GM21526 (cell line): Measurements from ENCODE around the gene IER5L.
"Not testable (repeated sequence)": the region's sequence is repeated elsewhere in the genome, so short reads cannot be mapped to it uniquely, and the experiment has no call there.

Experiments
- ATAC-seq: cut with Tn5 transposase; IDR thresholded peaks from one replicate; pipeline ENCODE4 v1.9.1; 2021; ENCODE audit warnings: moderate library complexity; ENCODE audit not compliant: unreplicated experiment, low FRiP score

Gene IER5L

GRCh38 chr9:129141066-129142041 is 36.7 kb downstream of the IER5L start:
- no peak for ATAC-seq

GRCh38 chr9:129140397-129141065 is 37.5 kb downstream of the IER5L start:
- ATAC-seq: peak; percentile 7

GRCh38 chr9:129139993-129140396 is 38.1 kb downstream of the IER5L start:
- peak; percentile 48 for ATAC-seq

- ATAC-seq: peak; percentile 47
These were observed 38.6 kb downstream of the IER5L start for GRCh38 chr9:129139233-129139992.

- ATAC-seq: no peak
These were observed 39.4 kb downstream of the IER5L start for GRCh38 chr9:129138476-129139232.

- ATAC-seq: no peak
These were observed 40.0 kb downstream of the IER5L start for GRCh38 chr9:129138144-129138462.

GRCh38 chr9:129137292-129138143 is 40.5 kb downstream of the IER5L start:
- ATAC-seq: no peak

- ATAC-seq: no peak
These were observed 41.5 kb downstream of the IER5L start for GRCh38 chr9:129136446-129137035.

- no peak for ATAC-seq
These were observed 42.6 kb downstream of the IER5L start for GRCh38 chr9:129135476-129135875.

GRCh38 chr9:129133082-129133481 is 45.0 kb downstream of the IER5L start:
- no peak for ATAC-seq

GRCh38 chr9:129131300-129132145 is 46.5 kb downstream of the IER5L start:
- ATAC-seq: no peak

- ATAC-seq: no peak
These were observed 47.3 kb downstream of the IER5L start for GRCh38 chr9:129130791-129131190.

GRCh38 chr9:129130271-129130670 is 47.8 kb downstream of the IER5L start:
- not testable (repeated sequence) for ATAC-seq

GRCh38 chr9:129128689-129129088 is 49.4 kb downstream of the IER5L start:
- ATAC-seq: no peak

GRCh38 chr9:129126749-129127618 is 51.1 kb downstream of the IER5L start:
- no peak for ATAC-seq
